Type B pancreatic cell (in vitro differentiated cells): ENCODE data around the gene SLFN11. TPM values are rescaled to one million over a fixed set of nuclear protein-coding genes. Genes with fewer than 3 reads are reported as not detected.
"Not testable (repeated sequence)": the region's sequence is repeated elsewhere in the genome, so short reads cannot be mapped to it uniquely, and the experiment has no call there.

Experiments
- DNase-seq: peaks from one replicate; pipeline ENCODE4 v3.0.0; 2021; ENCODE audit warnings: mixed read lengths; ENCODE audit not compliant: unreplicated experiment; ENCODE audit errors: extremely low spot score
- H3K27ac Mint-ChIP-seq: 2 replicates; pipeline ENCODE4 v1.8.0; 2021; ENCODE audit warnings: mild to moderate bottlenecking, mixed read lengths
- H3K27me3 Mint-ChIP-seq: 2 replicates; pipeline ENCODE4 v1.8.0; 2021; ENCODE audit warnings: mixed read lengths
- H3K36me3 Mint-ChIP-seq: 2 replicates; pipeline ENCODE4 v1.8.0; 2021; ENCODE audit warnings: mixed read lengths
- H3K4me1 Mint-ChIP-seq: one replicate; pipeline ENCODE4 v1.8.0; 2021; ENCODE audit warnings: mixed read lengths; ENCODE audit not compliant: unreplicated experiment
- H3K4me3 Mint-ChIP-seq: 2 replicates; pipeline ENCODE4 v1.8.0; 2021; ENCODE audit warnings: mild to moderate bottlenecking, mixed read lengths
- H3K9me3 Mint-ChIP-seq: 2 replicates; pipeline ENCODE4 v1.8.0; 2021; ENCODE audit warnings: mixed read lengths
- CTCF ChIP-seq: fragments of 200-600 bp; sonication (generic); conservative IDR thresholded peaks from 2 replicates; pipeline ENCODE4 v1.5.0; 2021; ENCODE audit warnings: antibody characterized with exemption, mild to moderate bottlenecking
- total RNA-seq: library from RNA; stranded (reverse); gene quantifications from 2 replicates; pipeline ENCODE4 v1.2.1, GENCODE V29; 2021; ENCODE audit warnings: low replicate concordance

Gene SLFN11
- total RNA-seq, 1 donor from 2014 or later, result 19.8 TPM

GRCh38 chr17:35406568-35406967 lies 33.1 kb upstream of the SLFN11 start:
- TF ChIP-seq CTCF, result no peak
- no peak for DNase-seq
- Mint-ChIP-seq H3K4me1 (no peaks in the 10 kb centered on the region), H3K9me3 (no peaks in the 10 kb centered on the region), H3K27ac (no peak overlapping the region), H3K4me3 (no peak overlapping the region), H3K27me3 (no peaks in the 10 kb centered on the region), H3K36me3 (no peaks in the 10 kb centered on the region)

DNA sequence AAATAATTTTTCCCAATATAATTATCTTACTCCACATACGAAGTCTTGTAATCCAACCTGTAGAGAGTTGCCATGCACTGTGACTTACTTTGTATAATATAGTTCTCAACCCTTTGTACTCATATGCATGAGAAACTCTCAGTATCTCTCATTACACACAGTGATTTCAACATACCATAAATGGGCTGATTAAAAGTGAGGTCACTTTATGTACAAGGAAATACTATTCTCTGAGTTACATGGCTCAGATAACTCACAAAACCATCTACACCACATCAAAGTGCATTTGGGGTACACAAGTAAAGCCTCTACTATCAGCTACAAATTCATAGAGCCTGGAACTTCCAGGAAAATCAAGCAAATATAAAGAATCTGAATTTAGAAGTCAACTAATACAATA lies 30.9 kb upstream of the SLFN11 start:
- Mint-ChIP-seq H3K36me3 (no peaks in the 10 kb centered on the region), H3K27me3 (no peaks in the 10 kb centered on the region), H3K4me3 (no peak overlapping the region), H3K9me3 (no peaks in the 10 kb centered on the region), H3K4me1 (no peaks in the 10 kb centered on the region), H3K27ac (no peak overlapping the region)
- DNase-seq, result no peak
- TF ChIP-seq CTCF, result no peak

GRCh38 chr17:35393783-35394182 lies 20.4 kb upstream of the SLFN11 start:
- not testable (repeated sequence) for H3K27me3 Mint-ChIP-seq, H3K9me3 Mint-ChIP-seq, H3K36me3 Mint-ChIP-seq, H3K4me3 Mint-ChIP-seq, DNase-seq, H3K27ac Mint-ChIP-seq, H3K4me1 Mint-ChIP-seq

DNA sequence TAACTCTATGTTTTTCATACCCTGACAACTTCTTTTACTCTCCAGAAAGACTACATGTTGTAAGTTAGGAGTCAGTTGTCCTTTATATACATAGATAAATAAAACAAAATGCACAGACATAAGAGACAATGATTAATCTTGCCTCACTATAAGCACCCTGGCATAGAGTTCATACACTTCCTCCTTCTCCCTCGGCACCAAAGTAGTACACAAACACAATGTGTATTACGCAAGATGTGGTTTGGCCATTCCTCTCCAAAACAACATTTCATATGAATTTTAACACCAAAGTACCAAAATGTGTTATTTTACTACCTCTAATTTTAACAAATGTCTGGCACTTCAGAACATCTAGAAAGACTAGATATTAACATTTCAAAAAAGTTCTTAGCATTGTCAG lies 17.2 kb upstream of the SLFN11 start:
- no peak overlapping the region for H3K4me3 Mint-ChIP-seq
- no peaks in the 10 kb centered on the region for H3K36me3 Mint-ChIP-seq
- no peak overlapping the region for H3K27ac Mint-ChIP-seq
- peaks cover 30% of the 10 kb centered on the region for H3K27me3 Mint-ChIP-seq
- no peak for DNase-seq
- H3K9me3 Mint-ChIP-seq, result no peaks in the 10 kb centered on the region
- no peaks in the 10 kb centered on the region for H3K4me1 Mint-ChIP-seq
- no peak for TF ChIP-seq CTCF

DNA sequence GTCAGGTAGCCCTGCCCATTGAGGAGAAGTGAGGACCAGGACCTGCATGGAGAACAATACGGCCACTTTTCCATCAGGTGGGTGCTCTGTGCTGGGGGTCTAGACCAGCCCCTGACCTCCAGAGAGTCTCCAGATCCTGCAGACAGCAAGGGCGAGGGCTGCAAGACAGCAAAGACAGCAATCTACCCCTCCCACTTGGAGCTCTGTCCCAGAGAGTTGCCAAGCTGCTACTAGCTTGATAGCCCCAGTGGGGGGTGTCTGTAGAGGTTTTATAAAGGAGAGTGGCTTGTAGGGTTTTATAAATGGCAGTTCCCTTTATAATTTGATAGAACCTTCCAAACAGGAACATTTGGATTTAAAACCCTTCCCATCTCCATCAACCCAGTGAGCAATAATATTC lies 16.7 kb upstream of the SLFN11 start:
- no peak for TF ChIP-seq CTCF
- Mint-ChIP-seq H3K36me3 (no peaks in the 10 kb centered on the region), H3K27ac (no peak overlapping the region), H3K27me3 (peaks cover 30% of the 10 kb centered on the region), H3K9me3 (no peaks in the 10 kb centered on the region), H3K4me1 (no peaks in the 10 kb centered on the region), H3K4me3 (no peak overlapping the region)
- no peak for DNase-seq

DNA sequence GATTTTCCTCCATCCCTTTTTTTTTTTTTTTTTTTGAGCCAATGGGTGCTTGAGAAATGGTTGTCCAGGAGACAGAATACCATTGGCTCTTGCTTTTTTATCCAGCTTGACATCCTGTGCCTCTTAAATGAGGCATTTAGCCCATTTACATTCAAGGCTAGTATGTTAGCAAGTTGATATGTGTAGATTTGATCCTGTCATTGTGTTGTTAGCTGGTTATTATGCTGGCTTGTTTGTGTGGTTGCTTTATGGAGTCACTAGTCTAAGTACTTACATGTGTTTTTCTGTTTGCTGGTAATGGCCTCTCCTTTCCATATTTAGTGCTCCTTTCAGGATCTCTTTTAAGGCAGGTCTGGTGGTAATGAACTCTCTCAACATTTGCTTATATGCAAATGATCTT lies 14.1 kb upstream of the SLFN11 start:
- Mint-ChIP-seq H3K27ac (no peak overlapping the region), H3K4me1 (no peaks in the 10 kb centered on the region), H3K9me3 (no peaks in the 10 kb centered on the region), H3K4me3 (no peak overlapping the region), H3K36me3 (no peaks in the 10 kb centered on the region), H3K27me3 (peaks cover 36% of the 10 kb centered on the region)
- DNase-seq, result no peak
- TF ChIP-seq CTCF, result no peak
